ENCODE data around the gene ASCC2. TPM values are rescaled to one million over a fixed set of nuclear protein-coding genes. Genes with fewer than 3 reads are reported as not detected.
"Not testable (repeated sequence)": the region's sequence is repeated elsewhere in the genome, so short reads cannot be mapped to it uniquely, and the experiment has no call there.

The ASCC2 gene
- total RNA-seq, 1 experiment from 2014 or later: 36.2 TPM

- Histone ChIP-seq H3K27me3 (no peaks in the 10 kb centered on the region), H3K9me3 (no peaks in the 10 kb centered on the region), H3K36me3 (peaks cover 19% of the 10 kb centered on the region), H3K4me3 (no peak overlapping the region)
- DNase-seq: no peak
These were observed 6.7 kb downstream of the ASCC2 start for GRCh38 chr22:29831186-29831921.

- Histone ChIP-seq H3K9me3 (no peaks in the 10 kb centered on the region), H3K4me3 (no peak overlapping the region), H3K36me3 (peaks cover 21% of the 10 kb centered on the region), H3K27me3 (no peaks in the 10 kb centered on the region)
- no peak for DNase-seq
These were observed 7.5 kb downstream of the ASCC2 start for GRCh38 chr22:29830585-29830984.

GRCh38 chr22:29827726-29828125 lies 10.3 kb downstream of the ASCC2 start:
- not testable (repeated sequence) for DNase-seq, H3K9me3 ChIP-seq, H3K4me3 ChIP-seq, H3K27me3 ChIP-seq
- H3K36me3 ChIP-seq: peaks cover 23% of the 10 kb centered on the region

GRCh38 chr22:29827091-29827490 lies 11.0 kb downstream of the ASCC2 start:
- Histone ChIP-seq H3K36me3 (peaks cover 22% of the 10 kb centered on the region), H3K4me3 (no peak overlapping the region), H3K27me3 (no peaks in the 10 kb centered on the region), H3K9me3 (no peaks in the 10 kb centered on the region)
- DNase-seq: no peak

GRCh38 chr22:29825578-29825977 lies 12.5 kb downstream of the ASCC2 start:
- DNase-seq: no peak
- peaks cover 28% of the 10 kb centered on the region for H3K36me3 ChIP-seq

GRCh38 chr22:29824677-29825076 lies 13.4 kb downstream of the ASCC2 start:
- Histone ChIP-seq H3K27me3 (no peaks in the 10 kb centered on the region), H3K9me3 (no peaks in the 10 kb centered on the region), H3K36me3 (peaks cover 30% of the 10 kb centered on the region), H3K4me3 (no peak overlapping the region)
- no peak for DNase-seq

More at GRCh38 chr22:29825578-29825977, 12.5 kb downstream of the ASCC2 start:
- H3K4me3 ChIP-seq: no peak overlapping the region
- no peaks in the 10 kb centered on the region for H3K27me3 ChIP-seq
- no peaks in the 10 kb centered on the region for H3K9me3 ChIP-seq

- no peak overlapping the region for H3K4me3 ChIP-seq
- H3K36me3 ChIP-seq: peaks cover 37% of the 10 kb centered on the region
- H3K27me3 ChIP-seq: no peaks in the 10 kb centered on the region
- DNase-seq: peak; percentile 76
- no peaks in the 10 kb centered on the region for H3K9me3 ChIP-seq
These were observed 16.6 kb downstream of the ASCC2 start for GRCh38 chr22:29821291-29822016.

GRCh38 chr22:29820961-29821290 lies 17.1 kb downstream of the ASCC2 start:
- H3K27me3 ChIP-seq: no peaks in the 10 kb centered on the region
- H3K9me3 ChIP-seq: no peaks in the 10 kb centered on the region
- no peak for DNase-seq
- peaks cover 37% of the 10 kb centered on the region for H3K36me3 ChIP-seq
- H3K4me3 ChIP-seq: no peak overlapping the region

GRCh38 chr22:29819501-29819900 lies 18.6 kb downstream of the ASCC2 start:
- Histone ChIP-seq H3K4me3 (no peak overlapping the region), H3K36me3 (peaks cover 41% of the 10 kb centered on the region), H3K9me3 (no peaks in the 10 kb centered on the region), H3K27me3 (no peaks in the 10 kb centered on the region)
- DNase-seq: no peak

- Histone ChIP-seq H3K36me3 (peaks cover 47% of the 10 kb centered on the region), H3K27me3 (no peaks in the 10 kb centered on the region), H3K9me3 (no peaks in the 10 kb centered on the region), H3K4me3 (no peak overlapping the region)
- DNase-seq: no peak
These were observed 20.4 kb downstream of the ASCC2 start for GRCh38 chr22:29817724-29818123.

GRCh38 chr22:29816980-29817379 lies 21.1 kb downstream of the ASCC2 start:
- Histone ChIP-seq H3K4me3 (no peak overlapping the region), H3K36me3 (peaks cover 51% of the 10 kb centered on the region), H3K9me3 (no peaks in the 10 kb centered on the region), H3K27me3 (no peaks in the 10 kb centered on the region)
- DNase-seq: no peak

GRCh38 chr22:29816539-29816938 lies 21.5 kb downstream of the ASCC2 start:
- Histone ChIP-seq H3K36me3 (peaks cover 52% of the 10 kb centered on the region), H3K9me3 (no peaks in the 10 kb centered on the region), H3K4me3 (no peak overlapping the region), H3K27me3 (no peaks in the 10 kb centered on the region)
- no peak for DNase-seq

- Histone ChIP-seq H3K27me3 (no peaks in the 10 kb centered on the region), H3K9me3 (no peaks in the 10 kb centered on the region), H3K4me3 (no peak overlapping the region), H3K36me3 (peaks cover 50% of the 10 kb centered on the region)
- peak; percentile 57 for DNase-seq
These were observed 21.9 kb downstream of the ASCC2 start for GRCh38 chr22:29816128-29816527.

GRCh38 chr22:29815580-29815979 lies 22.5 kb downstream of the ASCC2 start:
- Histone ChIP-seq H3K4me3 (no peak overlapping the region), H3K36me3 (peaks cover 52% of the 10 kb centered on the region)
- DNase-seq: no peak

GRCh38 chr22:29814003-29814402 lies 24.1 kb downstream of the ASCC2 start:
- peaks cover 56% of the 10 kb centered on the region for H3K36me3 ChIP-seq
- H3K4me3 ChIP-seq: no peak overlapping the region
- no peak for DNase-seq
- no peaks in the 10 kb centered on the region for H3K27me3 ChIP-seq
- H3K9me3 ChIP-seq: no peaks in the 10 kb centered on the region

More at GRCh38 chr22:29815580-29815979, 22.5 kb downstream of the ASCC2 start:
- no peaks in the 10 kb centered on the region for H3K9me3 ChIP-seq
- H3K27me3 ChIP-seq: no peaks in the 10 kb centered on the region

GRCh38 chr22:29813563-29813962 lies 24.5 kb downstream of the ASCC2 start:
- no peaks in the 10 kb centered on the region for H3K27me3 ChIP-seq
- no peak for DNase-seq
- no peaks in the 10 kb centered on the region for H3K9me3 ChIP-seq
- H3K4me3 ChIP-seq: no peak overlapping the region
- H3K36me3 ChIP-seq: peaks cover 54% of the 10 kb centered on the region

- H3K36me3 ChIP-seq: peaks cover 57% of the 10 kb centered on the region
- no peaks in the 10 kb centered on the region for H3K27me3 ChIP-seq
- no peak for DNase-seq
- H3K9me3 ChIP-seq: no peaks in the 10 kb centered on the region
- no peak overlapping the region for H3K4me3 ChIP-seq
These were observed 24.9 kb downstream of the ASCC2 start for GRCh38 chr22:29813126-29813525.

- DNase-seq: no peak
- H3K36me3 ChIP-seq: peaks cover 67% of the 10 kb centered on the region
- no peaks in the 10 kb centered on the region for H3K9me3 ChIP-seq
- no peak overlapping the region for H3K4me3 ChIP-seq
- H3K27me3 ChIP-seq: no peaks in the 10 kb centered on the region
These were observed 26.7 kb downstream of the ASCC2 start for GRCh38 chr22:29811377-29811776.
